CD4-positive, alpha-beta T cell treated with Interleukin-1 beta for 1 hour (primary cell): ENCODE data around the gene TUBA1C.
"Not testable (repeated sequence)": the region's sequence is repeated elsewhere in the genome, so short reads cannot be mapped to it uniquely, and the experiment has no call there.

Source experiments
- DNase-seq, 2 donors: peaks; one replicate each; pipeline ENCODE4 v3.0.0-alpha.2; 2020 to 2022

The TUBA1C gene

DNA sequence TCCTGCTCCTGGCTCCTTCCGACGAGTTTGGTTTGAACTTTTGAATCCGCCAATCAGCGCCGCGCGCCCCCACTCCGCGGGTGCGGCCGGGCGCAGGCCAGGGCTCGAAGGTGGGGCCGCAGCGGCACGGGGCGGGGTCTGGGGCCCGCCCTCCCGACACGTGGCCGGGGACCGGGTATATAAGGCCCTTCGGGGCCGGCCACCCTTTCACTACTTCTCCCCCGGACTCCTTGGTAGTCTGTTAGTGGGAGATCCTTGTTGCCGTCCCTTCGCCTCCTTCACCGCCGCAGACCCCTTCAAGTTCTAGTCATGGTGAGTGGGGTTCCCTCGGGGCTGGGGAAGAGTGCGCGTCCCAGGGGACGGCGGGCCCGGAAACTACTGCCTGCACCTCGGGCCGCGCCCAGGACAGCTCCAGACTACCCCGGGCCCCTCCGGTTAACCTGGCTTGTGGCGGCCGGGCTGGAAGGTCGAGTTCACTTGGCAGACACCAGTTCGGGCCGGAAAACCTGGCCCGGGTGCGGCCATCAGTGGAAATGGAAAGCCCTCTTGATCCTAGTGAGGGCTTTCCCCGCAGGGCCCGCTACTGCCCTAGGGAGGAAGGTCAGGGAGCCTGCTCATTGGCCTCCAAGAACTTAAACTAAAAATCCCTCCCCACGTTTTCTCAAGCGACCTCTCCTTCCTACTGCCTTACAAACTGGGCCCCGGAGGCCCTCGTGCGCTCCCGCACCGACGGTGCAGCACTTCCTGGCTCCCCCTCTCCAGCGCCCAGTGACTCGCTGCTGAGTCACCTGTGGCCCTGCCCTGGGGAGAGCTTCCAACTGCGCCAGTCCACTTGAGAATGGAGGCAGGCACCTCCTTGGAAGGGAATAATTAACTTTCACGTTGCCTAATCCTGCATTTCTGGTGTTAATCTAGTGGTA is at the start of gene TUBA1C:
TUBA1C (plus strand) TSS at position 210 of the 920 bp plus-strand sequence; CDS start at position 310, 100 bp downstream.
- peak; percentile 89 to 90 for DNase-seq

DNA sequence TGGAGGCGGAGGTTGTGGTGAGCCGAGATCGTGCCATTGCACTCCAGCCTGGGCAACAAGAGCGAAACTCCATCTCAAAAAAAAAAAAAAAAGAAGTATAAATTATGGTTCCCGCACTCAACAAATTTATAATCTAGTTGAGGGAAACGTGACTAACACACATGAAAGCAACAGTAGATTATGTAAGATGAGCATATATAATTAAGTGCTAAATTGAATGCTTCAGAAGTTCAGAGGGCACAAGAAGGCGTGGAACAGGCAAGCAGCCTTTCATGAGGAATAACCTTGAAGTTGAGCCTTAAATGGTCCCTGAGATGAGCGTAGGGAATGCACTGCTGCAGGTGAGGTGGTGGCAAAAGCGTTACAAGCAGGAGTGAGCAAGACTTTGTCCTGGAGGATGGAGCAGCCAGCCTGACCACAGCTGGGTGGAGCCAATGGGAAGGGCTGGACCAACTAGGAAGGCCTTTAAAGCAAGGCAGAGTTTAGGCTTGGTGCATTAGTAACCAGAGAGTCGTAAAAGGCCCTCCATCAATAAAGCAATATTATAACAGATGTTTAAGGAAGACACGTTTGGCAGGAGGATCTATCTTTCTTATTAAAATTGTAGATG is 45.4 kb upstream of the TUBA1C start:
- no peak for DNase-seq

DNA sequence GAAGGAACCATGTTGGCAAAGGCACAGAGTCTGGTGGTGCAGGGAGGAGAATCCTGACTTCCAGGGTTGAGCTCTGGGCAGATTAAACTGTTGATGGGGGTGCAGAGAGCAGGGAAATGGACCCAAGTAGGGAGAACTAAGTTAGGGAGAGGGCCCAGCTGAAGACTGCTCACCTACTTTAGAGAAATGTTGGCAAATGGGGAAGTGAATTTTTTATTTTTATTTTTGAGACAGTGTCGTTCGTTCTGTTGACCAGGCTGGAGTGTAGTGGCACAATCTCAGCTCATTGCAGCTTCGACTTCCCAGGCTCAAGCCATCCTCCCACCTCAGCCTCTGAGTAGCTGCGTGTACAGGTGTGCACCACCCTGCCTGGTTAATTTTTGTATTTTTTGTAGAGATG is 43.9 kb upstream of the TUBA1C start:
- DNase-seq: no peak

DNA sequence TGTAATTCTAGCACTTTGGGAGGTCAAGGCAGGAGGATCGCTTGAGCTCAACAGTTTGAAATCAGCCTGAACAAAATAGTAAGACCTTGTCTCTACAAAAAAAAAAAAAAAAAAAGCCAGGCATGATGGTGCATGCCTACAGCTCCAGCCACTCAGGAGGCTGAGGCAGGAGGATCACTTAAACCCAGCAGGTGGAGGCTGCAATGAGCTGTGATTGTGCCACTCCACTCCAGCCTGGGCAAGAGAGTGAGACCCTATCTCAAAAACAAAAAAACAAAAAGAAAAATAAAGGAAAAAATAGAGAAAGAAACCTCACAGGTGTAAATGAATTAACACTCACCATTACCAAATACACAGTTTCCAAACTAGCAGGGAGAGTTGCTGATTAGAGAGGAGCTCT is 41.8 kb upstream of the TUBA1C start:
- no peak for DNase-seq

DNA sequence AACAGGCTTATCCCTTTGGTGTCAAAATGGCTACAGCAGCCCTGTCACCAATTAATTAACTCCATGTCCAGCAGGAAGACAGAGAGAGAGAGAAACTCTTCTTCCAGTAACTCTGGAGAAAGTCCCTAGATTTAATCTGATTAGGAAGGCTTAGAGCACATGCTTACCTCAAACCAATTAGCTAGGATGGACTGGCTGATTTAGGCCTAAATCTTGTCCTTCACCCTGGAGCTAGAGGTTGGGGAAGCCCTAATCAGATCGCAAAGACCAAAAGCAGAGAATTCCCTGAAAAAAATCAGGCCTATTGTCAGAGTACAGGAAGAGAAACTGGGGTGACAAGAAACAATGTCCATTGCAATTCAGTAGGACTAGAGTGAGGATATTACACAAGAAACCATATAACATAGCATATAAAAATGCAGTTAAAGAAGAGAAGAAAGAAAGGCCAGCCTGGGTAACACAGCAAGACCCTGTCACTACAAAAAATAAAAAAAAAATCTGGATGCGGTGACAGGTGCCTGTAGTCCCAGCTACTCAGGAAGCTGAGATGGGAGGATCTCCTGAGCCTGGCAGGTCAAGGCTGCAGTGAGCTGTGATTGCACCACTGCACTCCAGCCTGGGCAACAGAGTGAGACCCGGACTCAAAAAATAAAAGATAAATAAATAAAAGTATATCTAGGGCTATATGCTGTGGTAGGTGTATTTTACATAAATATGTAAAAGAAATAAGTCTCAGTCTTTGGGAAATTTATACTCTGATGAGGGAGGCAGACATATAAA is 41.1 kb upstream of the TUBA1C start:
- no peak for DNase-seq

DNA sequence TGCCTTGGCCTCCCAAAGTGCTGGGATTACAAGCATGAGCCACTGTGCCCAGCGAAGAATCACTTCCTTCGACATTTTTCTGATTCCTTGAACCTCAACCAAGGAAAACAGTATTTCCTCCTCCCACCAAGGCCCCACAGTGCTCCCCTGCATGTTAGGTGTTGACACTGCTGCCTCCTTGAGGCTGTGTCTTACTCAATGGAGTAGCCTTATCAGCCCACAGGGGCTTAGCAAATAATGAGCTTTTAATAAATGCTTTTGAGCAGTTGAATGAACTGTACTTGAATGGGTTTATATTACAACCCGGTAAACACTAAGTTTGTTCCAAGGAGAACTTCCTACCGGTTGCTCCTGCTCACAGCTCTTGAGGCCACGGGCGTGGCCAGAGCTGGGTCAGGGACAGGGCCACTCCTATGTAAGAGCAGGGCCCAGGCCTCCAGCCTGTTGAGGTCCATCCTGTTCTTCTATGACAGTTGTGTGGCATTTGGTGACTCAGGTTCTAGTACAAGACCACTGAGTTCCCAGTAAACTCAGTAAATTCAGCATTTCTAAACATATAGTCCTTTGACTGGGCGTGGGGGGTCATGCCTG is 39.2 kb upstream of the TUBA1C start:
- DNase-seq: no peak

DNA sequence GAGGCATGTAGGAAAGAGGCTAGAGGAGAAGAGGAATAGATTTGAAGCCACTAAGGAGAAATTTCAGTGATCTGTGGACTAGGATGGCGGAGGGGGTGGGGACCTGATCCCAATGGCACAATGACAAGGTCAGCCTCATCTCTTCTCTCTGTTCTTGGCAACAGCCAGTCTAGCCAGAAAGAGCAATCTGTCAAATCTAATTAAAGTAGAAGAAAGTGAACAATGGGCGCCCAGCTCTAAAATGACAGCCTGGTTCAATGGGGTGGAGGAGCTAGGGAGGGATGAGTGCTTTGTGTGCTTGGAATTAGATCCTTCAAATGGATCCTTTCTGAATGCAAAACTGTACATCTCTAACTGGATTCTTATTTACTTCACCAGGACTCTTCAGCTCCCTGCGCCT is 37.2 kb upstream of the TUBA1C start:
- no peak for DNase-seq

DNA sequence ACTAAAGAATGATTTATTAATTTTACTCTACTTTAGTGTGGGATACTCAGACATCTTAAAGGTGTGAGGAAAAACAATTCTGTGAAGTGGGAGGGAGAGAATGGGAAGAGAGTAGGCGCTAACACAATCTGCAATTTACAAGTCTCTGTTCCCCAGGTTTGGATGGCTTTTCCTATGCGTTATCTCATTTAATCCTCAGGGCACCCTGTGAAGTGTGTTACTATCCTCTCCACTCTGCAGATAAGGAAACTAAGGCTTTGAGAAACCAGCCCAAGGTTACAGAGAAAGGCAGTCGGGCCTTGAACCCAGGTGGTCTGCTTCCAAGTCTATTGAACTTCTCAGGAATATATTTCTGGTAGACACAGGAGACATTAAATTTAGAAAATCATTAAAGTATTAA is 36.2 kb upstream of the TUBA1C start:
- no peak for DNase-seq

DNA sequence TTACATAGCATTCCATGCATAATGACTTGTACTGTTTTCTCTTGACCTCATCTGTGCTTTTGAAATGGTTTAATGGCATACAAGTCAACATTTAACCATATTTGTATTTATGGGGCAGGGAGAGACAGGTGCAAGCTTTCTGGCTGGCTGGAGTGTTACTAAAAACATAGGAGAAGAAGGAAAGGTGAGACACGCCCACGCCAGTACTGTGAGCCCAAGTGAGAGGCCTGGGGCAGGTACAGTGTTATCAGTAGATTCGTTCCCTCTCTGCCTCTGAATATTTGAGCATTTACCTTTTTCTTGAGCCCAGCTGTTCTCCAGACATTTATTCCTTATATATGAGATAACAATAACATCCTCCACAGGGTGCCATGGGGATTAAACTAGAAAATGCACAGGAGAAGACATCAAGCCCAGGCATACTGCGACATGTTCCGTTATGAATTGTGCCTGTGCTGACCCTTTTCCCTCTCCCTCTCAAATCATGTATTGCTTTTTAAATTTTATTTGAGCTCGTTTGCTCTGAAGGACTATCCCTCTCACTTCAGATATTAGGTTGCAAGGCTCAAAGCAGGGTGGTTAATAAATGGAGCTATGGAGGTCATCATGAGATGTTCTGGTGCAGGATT is 34.6 kb upstream of the TUBA1C start:
- no peak for DNase-seq

DNA sequence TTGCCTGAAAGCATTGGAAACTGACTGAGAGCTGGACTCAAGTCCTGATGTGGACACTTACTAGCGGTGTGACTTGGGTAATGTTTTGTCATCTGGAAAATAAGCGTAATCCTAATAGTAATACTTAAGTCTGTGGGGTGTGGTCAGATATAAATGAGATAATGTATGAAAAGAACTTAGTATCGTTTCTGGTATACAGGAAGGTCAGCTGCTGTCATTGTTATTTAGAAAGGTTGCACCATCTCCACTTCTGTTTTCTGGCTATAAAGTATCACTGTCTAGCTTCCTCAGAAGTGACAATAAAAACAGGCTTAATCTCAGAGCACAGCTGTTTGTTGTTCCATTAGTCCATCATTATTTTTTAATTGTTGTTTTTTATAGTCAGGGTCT is 34.1 kb upstream of the TUBA1C start:
- peak in 1 of 2 donors; percentile 3 for DNase-seq

DNA sequence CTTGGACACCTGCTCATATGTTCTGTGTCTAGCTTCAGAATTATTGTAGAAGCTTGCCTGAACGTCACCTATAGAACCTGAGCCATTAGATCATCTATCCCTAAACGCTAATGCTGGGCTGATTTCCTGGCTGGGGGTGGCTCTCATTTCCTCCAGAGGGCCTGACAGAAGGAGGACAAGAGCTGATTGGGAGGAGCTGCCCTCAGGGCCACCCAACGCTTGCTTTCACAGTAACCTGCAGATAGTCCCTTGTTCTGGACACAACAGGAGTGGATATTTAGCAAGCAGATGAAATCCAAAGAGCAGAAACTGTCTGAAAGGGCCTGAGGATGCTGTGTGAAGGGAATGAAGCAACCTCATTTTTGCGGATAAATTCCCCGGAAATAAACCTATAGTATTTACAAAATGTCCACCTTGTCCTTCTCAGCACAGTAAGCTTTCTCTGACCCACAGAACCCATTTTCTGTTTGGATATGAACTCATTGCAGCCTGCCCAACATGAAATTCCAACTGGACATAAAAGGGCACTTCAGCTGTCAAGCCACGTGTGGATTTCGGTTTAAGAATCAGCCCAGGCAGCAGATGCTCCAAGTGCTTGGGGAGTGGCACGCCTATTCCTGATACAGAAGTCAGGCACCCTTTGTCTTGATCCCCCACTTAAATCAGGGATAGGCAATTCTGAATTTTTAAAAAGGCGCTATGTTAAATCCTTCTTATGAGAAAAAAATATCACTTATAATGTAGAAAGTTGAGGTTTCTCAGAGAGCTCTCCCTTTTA is 32.8 kb upstream of the TUBA1C start:
- no peak for DNase-seq

DNA sequence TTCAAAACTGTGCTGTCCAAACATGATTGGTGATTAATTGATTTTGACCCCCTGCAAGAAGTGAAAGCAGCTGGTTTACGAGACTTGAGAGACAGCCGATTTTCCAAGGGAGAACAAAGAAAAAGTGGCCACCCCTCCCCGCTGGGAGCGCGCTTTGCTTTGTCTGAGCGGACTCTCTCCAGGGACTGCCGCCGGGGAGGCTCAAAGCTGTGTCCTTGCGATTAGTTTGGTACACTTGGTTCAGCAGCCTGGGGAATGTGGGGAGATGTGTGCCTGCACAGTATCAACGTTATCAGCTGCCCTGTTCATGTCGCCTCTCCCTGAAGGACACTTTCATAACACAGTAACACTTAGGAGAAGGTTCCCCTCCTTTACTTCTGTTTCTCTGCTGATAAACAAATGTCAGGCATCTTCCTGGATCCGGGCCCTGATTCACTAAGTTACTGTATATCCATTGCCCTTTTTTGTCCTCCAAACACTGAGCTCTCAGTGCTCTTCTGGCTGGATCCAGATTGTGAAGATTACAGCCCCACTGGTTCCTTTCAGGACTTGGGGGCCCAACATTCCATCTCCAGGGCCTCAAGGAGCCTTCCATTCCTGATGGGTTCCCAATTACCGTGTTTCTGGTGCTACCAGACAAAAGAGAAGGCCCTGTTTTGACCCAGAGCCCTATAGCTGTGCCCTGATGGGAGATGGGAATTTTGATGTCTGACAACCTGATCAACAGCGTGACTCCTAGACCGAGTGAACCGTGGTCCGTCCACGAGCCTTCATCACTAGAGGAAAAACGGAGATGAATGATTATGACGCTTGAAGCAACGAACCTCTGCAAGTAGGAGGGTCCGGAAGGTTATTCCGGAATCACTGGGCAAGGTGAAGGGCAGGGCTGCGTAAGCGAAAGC is 31.7 kb upstream of the TUBA1C start:
- DNase-seq: no peak

DNA sequence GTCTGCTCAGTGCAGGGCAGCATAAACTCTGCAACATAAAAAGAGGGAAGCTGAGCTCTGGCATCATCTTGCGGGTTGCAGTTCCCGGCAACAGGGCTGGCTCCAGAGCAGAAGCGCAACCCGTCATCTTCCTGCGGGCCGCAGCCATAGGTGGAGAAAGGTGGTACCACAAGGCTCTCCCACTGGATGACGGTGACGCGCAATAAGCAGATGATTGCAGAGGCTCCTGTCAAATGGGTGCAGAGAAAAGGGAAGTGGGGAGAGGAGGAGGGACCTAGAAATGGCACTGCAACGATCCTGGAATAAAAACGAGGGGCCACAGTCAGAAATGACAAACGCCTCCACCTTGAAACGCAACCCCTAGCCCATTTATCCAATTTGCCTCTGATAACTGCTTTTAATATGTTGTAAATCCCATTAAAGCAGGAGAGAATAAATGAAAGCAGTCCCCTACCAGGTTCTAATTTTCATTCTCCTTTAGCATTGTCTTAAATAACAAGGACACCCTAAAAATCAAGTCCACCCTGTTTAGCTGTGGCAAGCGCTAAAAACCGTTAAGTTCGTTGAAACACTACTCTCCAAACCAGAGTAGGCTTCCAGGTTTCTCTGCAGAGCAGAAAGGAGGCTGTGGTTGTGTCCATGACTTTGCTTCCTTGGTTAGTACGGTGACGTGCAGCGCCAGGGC is 30.9 kb upstream of the TUBA1C start:
- DNase-seq: peak; percentile 38 to 86

DNA sequence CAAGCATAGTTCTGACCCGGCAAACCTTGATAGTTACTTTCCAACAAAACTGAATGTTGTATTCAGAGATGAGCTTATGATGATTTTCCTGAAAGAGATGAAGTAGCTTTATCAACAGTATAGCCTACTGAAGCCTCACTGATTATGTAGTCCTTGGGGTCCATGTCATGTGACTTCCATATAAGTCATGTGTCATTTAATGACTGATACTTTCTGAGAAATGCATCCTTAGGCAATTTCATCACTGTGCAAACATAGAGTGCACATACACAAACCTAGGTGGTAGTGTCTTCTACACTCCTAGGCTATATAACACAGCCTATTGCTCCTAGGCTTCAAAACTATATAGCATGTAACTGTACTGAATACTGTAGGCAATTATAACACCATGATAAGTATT is 28.5 kb upstream of the TUBA1C start:
- no peak for DNase-seq

DNA sequence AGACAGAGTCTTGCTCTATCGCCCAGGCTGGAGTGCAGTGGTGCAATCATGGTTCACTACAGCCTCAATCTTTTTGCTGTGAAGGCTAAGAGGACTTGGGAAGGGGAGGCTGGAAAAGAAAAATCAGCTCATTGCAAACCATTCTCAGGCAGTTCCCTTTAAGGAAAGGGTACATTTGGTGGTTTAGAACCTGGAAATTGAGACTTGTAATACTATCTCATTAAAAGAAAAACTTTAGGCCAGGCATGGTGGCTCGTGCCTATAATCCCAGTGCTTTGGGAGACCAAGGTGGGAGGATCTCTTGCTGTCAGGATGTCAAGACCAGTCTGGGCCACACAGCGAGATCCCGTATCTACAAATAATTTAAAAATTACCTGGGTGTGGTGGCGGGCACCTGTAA is 21.3 kb upstream of the TUBA1C start:
- no peak for DNase-seq

DNA sequence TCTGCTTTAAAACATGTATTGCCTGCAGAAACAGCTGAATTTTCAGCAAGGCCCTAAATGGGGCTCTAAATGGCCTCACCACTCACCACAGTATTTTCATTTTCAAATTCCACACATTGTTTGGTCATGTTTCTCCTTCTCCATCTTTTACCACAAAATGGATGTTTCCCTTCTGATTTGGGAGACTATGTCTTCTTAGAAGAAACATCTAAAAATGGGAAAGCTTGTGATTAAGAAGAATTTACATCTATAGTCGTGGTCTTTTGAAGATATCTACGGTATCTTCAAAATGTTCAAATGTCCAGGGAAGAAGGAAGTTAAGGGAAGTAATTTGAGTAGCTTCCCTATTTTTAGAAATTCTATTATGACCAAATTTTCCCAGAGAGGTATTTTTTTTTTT is 20.7 kb upstream of the TUBA1C start:
- DNase-seq: no peak

DNA sequence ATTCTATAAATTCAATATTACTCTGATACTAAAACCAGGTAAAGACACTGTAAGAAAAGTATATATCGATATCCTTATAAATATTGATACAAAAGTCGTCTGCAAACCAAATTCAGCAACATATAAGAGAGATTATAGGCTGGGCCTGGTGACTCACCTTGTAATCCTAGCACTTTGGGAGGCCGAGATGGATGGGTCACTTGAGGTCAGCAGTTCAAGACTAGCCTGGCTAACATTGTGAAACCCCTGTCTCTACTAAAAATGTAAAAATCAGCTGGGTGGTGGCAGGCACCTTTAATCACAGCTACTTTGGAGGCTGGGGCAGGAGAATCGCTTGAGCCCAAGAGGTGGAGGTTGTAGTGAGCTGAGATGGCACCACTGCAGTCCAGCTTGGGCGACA is 13.5 kb upstream of the TUBA1C start:
- DNase-seq: no peak

DNA sequence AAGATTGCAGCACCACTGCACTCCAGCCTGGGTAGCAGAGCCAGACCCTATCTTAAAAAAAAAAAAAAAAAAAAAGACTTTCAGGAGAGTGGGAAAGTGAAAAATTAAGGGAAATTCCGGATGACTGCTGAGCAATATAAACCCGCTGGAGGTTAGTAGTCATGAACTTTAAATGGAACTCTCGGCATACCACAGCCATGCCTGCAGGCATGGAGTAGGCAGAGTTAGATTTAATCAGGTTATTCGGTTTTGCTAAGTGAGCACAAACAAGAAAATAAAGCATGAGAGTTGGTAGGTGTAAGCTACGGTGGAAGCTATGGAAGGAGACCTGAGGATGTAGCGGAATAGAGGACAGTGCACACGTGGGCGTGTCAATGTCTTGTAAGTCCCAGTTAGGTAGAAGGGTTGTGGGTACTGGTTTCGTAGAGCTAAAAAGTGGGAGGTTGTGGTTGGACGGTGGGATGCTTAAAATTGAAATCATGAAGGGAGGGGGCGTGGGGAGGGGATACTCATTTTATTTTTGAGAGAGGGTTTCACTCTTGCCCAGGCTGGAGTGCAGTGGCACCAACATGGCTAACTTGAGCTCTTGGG is 11.8 kb upstream of the TUBA1C start:
- no peak for DNase-seq

DNA sequence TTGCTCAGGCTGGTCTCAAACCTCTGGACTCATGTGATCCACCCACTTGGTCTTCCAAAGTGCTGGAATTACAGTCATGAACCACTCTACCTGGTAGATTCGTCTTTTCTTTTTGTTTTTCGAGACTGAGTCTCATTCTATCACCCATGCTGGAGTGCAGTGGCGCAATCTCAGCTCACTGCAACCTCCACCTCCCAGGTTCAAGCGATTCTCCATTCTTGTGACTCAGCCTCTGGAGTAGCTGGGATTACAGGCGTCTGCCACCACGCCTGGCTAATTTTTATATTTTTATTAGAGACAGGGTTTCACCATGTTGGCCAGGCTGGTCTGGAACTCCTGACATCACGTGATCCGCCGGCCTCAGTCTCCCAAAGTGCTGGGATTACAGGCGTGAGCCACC is 9.4 kb upstream of the TUBA1C start:
- not testable (repeated sequence) for DNase-seq
